Neural progenitor cell (in vitro differentiated cells): ENCODE results near the gene CELA3A.

Source experiments
- CTCF ChIP-seq: fragments of 200-600 bp; sonication (generic); IDR thresholded peaks from 2 replicates; pipeline ENCODE4 v1.5.1; 2017; ENCODE audit warnings: antibody characterized with exemption, mild to moderate bottlenecking
- EZH2 ChIP-seq: fragments of 200-600 bp; sonication (generic); IDR thresholded peaks from 2 replicates; pipeline ENCODE4 v1.6.1; 2017; ENCODE audit warnings: antibody characterized with exemption, mild to moderate bottlenecking, moderate library complexity
- EZH2phosphoT487 ChIP-seq: fragments of 200-600 bp; sonication (generic); IDR thresholded peaks from 2 replicates; pipeline ENCODE4 v1.6.1; 2017; ENCODE audit warnings: antibody characterized with exemption

- TF ChIP-seq EZH2 = no peak
- TF ChIP-seq CTCF = no peak
- no peak for TF ChIP-seq EZH2phosphoT487
Measured at GRCh38 chr1:22030473-22030872, 29.0 kb downstream of the CELA3A start.
